Measurements from ENCODE around the gene GPRC5A. TPM values are rescaled to one million over a fixed set of nuclear protein-coding genes. Genes with fewer than 3 reads are reported as not detected.

The GPRC5A gene
- total RNA-seq, 4 donors from 2014 or later, result 1.4 to 21.9 (median 3.0) TPM

- ATAC-seq, result no peak
- Histone ChIP-seq H3K27me3 (no peaks in the 10 kb centered on the region), H3K9me3 (no peaks in the 10 kb centered on the region), H3K4me3 (no peak overlapping the region), H3K4me1 (peaks cover 0 to 7% (median 0%) of the 10 kb centered on the region in 3 donors), H3K27ac (no peak overlapping the region), H3K36me3 (no peaks in the 10 kb centered on the region)
- TF ChIP-seq EP300 (IDR thresholded peaks at IDR 0.05) (no peak), POLR2A (IDR thresholded peaks at IDR 0.05) (no peak), POLR2AphosphoS5 (IDR thresholded peaks at IDR 0.05) (no peak)
- TF ChIP-seq, protein P1, sequence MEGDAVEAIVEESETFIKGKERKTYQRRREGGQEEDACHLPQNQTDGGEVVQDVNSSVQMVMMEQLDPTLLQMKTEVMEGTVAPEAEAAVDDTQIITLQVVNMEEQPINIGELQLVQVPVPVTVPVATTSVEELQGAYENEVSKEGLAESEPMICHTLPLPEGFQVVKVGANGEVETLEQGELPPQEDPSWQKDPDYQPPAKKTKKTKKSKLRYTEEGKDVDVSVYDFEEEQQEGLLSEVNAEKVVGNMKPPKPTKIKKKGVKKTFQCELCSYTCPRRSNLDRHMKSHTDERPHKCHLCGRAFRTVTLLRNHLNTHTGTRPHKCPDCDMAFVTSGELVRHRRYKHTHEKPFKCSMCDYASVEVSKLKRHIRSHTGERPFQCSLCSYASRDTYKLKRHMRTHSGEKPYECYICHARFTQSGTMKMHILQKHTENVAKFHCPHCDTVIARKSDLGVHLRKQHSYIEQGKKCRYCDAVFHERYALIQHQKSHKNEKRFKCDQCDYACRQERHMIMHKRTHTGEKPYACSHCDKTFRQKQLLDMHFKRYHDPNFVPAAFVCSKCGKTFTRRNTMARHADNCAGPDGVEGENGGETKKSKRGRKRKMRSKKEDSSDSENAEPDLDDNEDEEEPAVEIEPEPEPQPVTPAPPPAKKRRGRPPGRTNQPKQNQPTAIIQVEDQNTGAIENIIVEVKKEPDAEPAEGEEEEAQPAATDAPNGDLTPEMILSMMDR (IDR thresholded peaks at IDR 0.05), result no peak
- 89 to 100% methylated on average over 4 to 5 of the region's 5 CpGs for WGBS, 2 donors (ENCODE audit: low coverage in 1 of 2)
Measured at GRCh38 chr12:12907552-12907951, 16.2 kb downstream of the GPRC5A start.

GRCh38 chr12:12908252-12908651 is 16.9 kb downstream of the GPRC5A start:
- no peak for ATAC-seq
- peaks cover 0 to 7% (median 0%) of the 10 kb centered on the region in 3 donors for H3K4me1 ChIP-seq
- no peak overlapping the region for H3K4me3 ChIP-seq
- 93% methylated on average over 13 of the region's 14 CpGs; no CpG with 5 or more reads in 1 of the 2 donors for WGBS, 2 donors (ENCODE audit: low coverage in 1 of 2)
- no peaks in the 10 kb centered on the region for H3K27me3 ChIP-seq
- H3K27ac ChIP-seq, result no peak overlapping the region
- no peaks in the 10 kb centered on the region for H3K9me3 ChIP-seq
- no peak for TF ChIP-seq POLR2A (IDR thresholded peaks at IDR 0.05)
- no peak for TF ChIP-seq EP300 (IDR thresholded peaks at IDR 0.05)
- TF ChIP-seq, protein P1 (IDR thresholded peaks at IDR 0.05), result no peak
- no peak for TF ChIP-seq POLR2AphosphoS5 (IDR thresholded peaks at IDR 0.05)
- no peaks in the 10 kb centered on the region for H3K36me3 ChIP-seq

GRCh38 chr12:12908711-12909110 is 17.3 kb downstream of the GPRC5A start:
- Histone ChIP-seq H3K27ac (no peak overlapping the region), H3K4me1 (peaks cover 0 to 7% (median 0%) of the 10 kb centered on the region in 3 donors)
- 95 to 96% methylated on average over 7 to 10 of the region's 12 CpGs for WGBS, 2 donors (ENCODE audit: low coverage in 1 of 2)

DNA sequence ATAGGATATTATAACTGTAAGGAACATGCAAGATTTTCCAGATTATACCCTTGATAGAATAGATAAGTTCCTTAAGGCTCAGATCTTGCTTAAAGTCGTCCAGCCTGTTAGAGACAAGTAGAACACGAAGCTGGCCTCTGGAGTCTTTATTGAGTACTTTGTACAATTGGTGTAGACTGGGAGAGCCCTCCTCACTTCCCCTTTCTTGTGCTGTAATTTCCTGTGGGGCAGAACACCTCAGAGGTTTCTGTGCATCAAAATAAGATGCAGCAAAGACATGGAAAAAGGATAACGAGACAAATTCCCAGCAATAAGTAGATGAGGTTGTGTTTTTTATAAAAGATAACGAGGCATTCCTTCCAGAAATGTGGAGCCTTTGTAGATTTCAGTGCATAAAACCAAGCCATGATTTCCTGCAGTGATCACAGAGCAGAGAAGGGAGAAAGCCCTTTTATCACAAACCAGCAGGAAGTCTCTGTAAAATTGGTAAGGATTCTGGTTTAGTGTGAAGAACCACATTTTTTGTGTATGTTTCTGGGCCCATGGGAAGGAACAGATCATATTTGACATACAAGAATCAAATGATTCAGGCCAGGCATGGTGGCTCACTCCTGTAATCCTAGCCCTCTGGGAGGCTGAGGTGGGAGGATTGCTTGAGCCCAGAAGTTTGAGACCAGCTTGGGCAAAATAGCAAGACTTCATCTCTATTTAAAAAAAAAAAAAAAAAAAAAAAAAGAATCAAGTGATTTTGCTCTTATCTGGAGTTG is 18.0 kb downstream of the GPRC5A start:
- Histone ChIP-seq H3K4me1 (peaks cover 0 to 7% (median 0%) of the 10 kb centered on the region in 3 donors), H3K4me3 (no peak overlapping the region), H3K27me3 (no peaks in the 10 kb centered on the region), H3K27ac (no peak overlapping the region), H3K36me3 (no peaks in the 10 kb centered on the region), H3K9me3 (no peaks in the 10 kb centered on the region)
- no peak for TF ChIP-seq EP300 (IDR thresholded peaks at IDR 0.05)
- TF ChIP-seq POLR2A (IDR thresholded peaks at IDR 0.05), result no peak
- TF ChIP-seq POLR2AphosphoS5 (IDR thresholded peaks at IDR 0.05), result no peak
- TF ChIP-seq, protein P1 (IDR thresholded peaks at IDR 0.05), result no peak
- 68 to 82% methylated on average over 4 of the region's 4 CpGs for WGBS, 2 donors (ENCODE audit: low coverage in 1 of 2)
- no peak for ATAC-seq

More at GRCh38 chr12:12908711-12909110, 17.3 kb downstream of the GPRC5A start:
- TF ChIP-seq, protein P1 (IDR thresholded peaks at IDR 0.05), result no peak
- TF ChIP-seq POLR2AphosphoS5 (IDR thresholded peaks at IDR 0.05), result no peak
- TF ChIP-seq POLR2A (IDR thresholded peaks at IDR 0.05), result no peak
- no peak for TF ChIP-seq EP300 (IDR thresholded peaks at IDR 0.05)
- H3K4me3 ChIP-seq, result no peak overlapping the region
- H3K9me3 ChIP-seq, result no peaks in the 10 kb centered on the region
- no peaks in the 10 kb centered on the region for H3K36me3 ChIP-seq
- H3K27me3 ChIP-seq, result no peaks in the 10 kb centered on the region
- ATAC-seq, result no peak

GRCh38 chr12:12909995-12910420 is 18.6 kb downstream of the GPRC5A start:
- peak; percentile 23 for ATAC-seq
- Histone ChIP-seq H3K4me1 (peaks cover 0 to 7% (median 0%) of the 10 kb centered on the region in 3 donors), H3K9me3 (no peaks in the 10 kb centered on the region), H3K27me3 (no peaks in the 10 kb centered on the region), H3K27ac (peak overlapping the region in 2 of 4 donors; percentile 19 to 35), H3K36me3 (no peaks in the 10 kb centered on the region), H3K4me3 (no peak overlapping the region)
- 32 to 75% methylated on average over 1 to 4 of the region's 4 CpGs for whole genome bisulfite sequencing, 2 donors (ENCODE audit: low coverage in 1 of 2)
- peak; percentile 34 for TF ChIP-seq POLR2AphosphoS5 (IDR thresholded peaks at IDR 0.05)
- TF ChIP-seq, protein P1 (IDR thresholded peaks at IDR 0.05), result no peak
